ENCODE data around the gene ZNF821. TPM values are rescaled to one million over a fixed set of nuclear protein-coding genes. Genes with fewer than 3 reads are reported as not detected.
A peak's percentile ranks its signal among the peaks of the same experiment; 100 is the strongest.

Gene ZNF821
- total RNA-seq, 1 donor from 2014 or later, result 8.8 TPM

DNA sequence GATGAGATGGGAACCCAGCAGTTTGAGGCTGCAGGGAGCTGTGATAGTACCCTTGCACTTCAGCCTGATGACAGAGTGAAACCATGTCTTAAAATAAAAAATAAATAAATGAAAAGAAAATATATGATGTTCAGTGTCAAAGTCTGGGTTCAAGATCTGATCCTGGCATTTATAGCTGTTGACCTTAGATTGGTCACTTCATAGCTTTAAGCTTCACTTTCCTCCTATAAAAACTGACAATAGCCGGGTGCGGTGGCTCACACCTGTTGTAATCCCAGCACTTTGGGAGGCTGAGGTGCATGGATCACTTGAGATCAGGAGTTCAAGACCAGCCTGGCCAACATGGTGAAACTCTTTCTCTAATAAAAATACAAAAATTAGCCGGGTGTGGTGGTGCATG lies 5.2 kb upstream of the ZNF821 start:
- no peak overlapping the region for H3K27ac ChIP-seq
- H3K36me3 ChIP-seq, result no peaks in the 10 kb centered on the region
- TF ChIP-seq POLR2AphosphoS5 (IDR thresholded peaks at IDR 0.05; ENCODE audit: insufficient read depth in 1 of 2, low read depth in 1 of 2), result no peak
- TF ChIP-seq, protein P1, sequence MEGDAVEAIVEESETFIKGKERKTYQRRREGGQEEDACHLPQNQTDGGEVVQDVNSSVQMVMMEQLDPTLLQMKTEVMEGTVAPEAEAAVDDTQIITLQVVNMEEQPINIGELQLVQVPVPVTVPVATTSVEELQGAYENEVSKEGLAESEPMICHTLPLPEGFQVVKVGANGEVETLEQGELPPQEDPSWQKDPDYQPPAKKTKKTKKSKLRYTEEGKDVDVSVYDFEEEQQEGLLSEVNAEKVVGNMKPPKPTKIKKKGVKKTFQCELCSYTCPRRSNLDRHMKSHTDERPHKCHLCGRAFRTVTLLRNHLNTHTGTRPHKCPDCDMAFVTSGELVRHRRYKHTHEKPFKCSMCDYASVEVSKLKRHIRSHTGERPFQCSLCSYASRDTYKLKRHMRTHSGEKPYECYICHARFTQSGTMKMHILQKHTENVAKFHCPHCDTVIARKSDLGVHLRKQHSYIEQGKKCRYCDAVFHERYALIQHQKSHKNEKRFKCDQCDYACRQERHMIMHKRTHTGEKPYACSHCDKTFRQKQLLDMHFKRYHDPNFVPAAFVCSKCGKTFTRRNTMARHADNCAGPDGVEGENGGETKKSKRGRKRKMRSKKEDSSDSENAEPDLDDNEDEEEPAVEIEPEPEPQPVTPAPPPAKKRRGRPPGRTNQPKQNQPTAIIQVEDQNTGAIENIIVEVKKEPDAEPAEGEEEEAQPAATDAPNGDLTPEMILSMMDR (IDR thresholded peaks at IDR 0.05), result no peak
- TF ChIP-seq POLR2A (IDR thresholded peaks at IDR 0.05), result no peak
- no peak overlapping the region for H3K4me3 ChIP-seq
- H3K27me3 ChIP-seq, result no peaks in the 10 kb centered on the region
- peaks cover 11% of the 10 kb centered on the region for H3K4me1 ChIP-seq
- DNase-seq (ENCODE audit: extremely low spot score in 2 of 2), result no peak
- no peaks in the 10 kb centered on the region for H3K9me3 ChIP-seq
- intact Hi-C loops (cut with DNase I), result loop anchor here (10.0 kb wide), 1 partner anchor 164 kb away; the partner anchor contains the start of gene PHLPP2

DNA sequence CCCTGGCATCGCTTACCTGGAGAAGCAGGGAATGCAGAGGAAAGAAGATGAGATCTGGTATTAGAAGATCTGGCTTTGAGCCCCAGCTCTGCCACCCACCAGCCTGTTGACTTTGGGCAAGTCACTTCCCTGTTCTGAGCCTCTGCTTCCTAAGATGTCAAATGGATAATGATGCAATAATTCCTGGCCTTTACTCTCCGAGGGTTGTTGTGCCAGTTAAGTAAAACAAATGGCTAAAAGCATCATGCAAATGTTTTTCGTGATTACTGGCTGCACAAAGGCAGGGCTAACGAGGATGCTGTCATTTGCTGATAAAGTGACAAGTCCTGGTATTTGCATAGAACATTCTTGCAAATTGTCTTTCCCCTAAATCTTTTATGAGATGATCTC lies 1.3 kb upstream of the ZNF821 start:
- Histone ChIP-seq H3K4me3 (peak overlapping the region in 1 of 2 donors; percentile 81), H3K27me3 (no peaks in the 10 kb centered on the region), H3K36me3 (peaks cover 0 to 7% of the 10 kb centered on the region in 2 donors), H3K9me3 (no peaks in the 10 kb centered on the region), H3K27ac (no peak overlapping the region), H3K4me1 (peaks cover 27% of the 10 kb centered on the region)
- intact Hi-C loops (cut with DNase I), result loop anchor here (10.0 kb wide), 1 partner anchor 160 kb away; the partner anchor contains the start of gene PHLPP2
- TF ChIP-seq POLR2A (IDR thresholded peaks at IDR 0.05), result no peak
- TF ChIP-seq, protein P1 (IDR thresholded peaks at IDR 0.05), result no peak
- no peak for TF ChIP-seq POLR2AphosphoS5 (IDR thresholded peaks at IDR 0.05; ENCODE audit: insufficient read depth in 1 of 2, low read depth in 1 of 2)
- no peak for DNase-seq (ENCODE audit: extremely low spot score in 2 of 2)

DNA sequence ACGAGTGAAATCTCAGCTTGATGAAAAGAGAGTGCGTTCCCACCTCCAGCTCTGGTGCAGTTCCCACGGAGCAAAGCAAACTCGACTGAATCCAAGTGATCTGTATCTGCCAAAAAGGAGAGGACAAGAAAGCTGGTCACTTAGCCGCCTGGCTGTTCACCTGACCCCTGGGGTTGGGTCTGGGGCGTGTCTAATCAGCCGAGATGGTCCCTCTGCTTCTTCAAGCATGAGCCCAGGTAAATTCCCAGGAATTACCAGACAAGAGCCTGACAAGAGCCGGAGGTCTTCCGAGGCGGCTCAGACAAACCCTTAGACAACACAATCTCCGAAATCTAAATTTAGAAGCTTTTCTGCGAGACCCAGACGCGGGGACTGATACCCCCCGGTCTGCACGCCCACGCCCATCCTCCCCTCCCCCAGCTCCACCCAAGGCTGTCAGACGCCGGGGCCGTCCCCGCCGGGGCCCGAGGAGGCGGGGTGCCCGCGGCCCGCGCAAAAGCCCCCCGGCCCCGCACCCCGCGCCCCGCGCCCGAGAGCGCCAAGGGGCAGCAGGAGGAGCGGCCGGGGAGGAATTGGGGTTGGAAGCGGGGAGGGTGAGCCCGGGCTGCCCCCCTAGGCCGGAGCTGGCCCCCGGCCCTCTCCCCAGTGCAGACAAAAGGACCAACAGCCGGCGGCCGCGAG lies 674 bp downstream of the ZNF821 start:
- peak overlapping the region; percentile 99 for H3K27ac ChIP-seq
- peaks cover 27% of the 10 kb centered on the region for H3K4me1 ChIP-seq
- no peak for DNase-seq (ENCODE audit: extremely low spot score in 2 of 2)
- no peaks in the 10 kb centered on the region for H3K9me3 ChIP-seq
- H3K36me3 ChIP-seq, result peaks cover 0 to 19% of the 10 kb centered on the region in 2 donors
- intact Hi-C loops (cut with DNase I), result loop anchor here (10.0 kb wide), 1 partner anchor 159 kb away; the partner anchor contains the start of gene PHLPP2
- TF ChIP-seq, protein P1 (IDR thresholded peaks at IDR 0.05), result no peak
- TF ChIP-seq POLR2A (IDR thresholded peaks at IDR 0.05) (no peak), POLR2AphosphoS5 (IDR thresholded peaks at IDR 0.05; ENCODE audit: insufficient read depth in 1 of 2, low read depth in 1 of 2) (no peak)
- peak overlapping the region; percentile 81 to 98 for H3K4me3 ChIP-seq
- H3K27me3 ChIP-seq, result no peaks in the 10 kb centered on the region

DNA sequence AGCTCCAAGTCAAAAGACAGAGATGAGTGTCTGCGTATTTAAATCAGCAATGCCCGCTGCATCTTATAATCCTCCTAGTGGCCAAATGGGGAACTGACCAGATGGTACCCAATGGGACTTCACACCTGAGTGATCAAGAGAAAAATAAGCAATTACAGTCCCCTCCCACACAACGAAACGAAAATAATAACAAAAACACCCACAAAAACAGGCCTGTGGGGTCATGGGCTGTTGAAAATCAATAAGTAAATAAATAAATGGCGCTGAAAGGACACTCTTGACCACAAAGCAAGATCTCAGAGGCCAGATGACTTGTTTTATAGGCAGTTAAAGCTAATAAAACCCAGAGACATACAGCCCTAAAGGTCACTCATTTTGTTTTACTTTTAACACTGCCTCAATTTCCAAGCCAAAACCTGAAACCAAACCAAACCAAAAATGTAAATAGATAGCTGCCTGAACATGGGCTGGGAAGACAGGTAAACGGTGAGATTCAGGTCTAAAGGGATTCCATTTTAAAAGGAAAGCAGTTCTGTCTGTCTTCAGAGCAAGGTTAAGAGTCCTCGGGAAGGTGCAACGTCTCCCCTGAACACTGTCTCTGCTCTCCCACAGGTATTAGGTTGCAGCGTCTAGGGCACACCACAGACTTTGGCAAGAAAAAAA lies 1.3 kb downstream of the ZNF821 start:
- Histone ChIP-seq H3K27ac (peak overlapping the region; percentile 99), H3K4me3 (peak overlapping the region; percentile 81 to 98), H3K4me1 (peaks cover 27% of the 10 kb centered on the region), H3K36me3 (peaks cover 0 to 21% of the 10 kb centered on the region in 2 donors), H3K27me3 (no peaks in the 10 kb centered on the region), H3K9me3 (no peaks in the 10 kb centered on the region)
- TF ChIP-seq POLR2AphosphoS5 (IDR thresholded peaks at IDR 0.05; ENCODE audit: insufficient read depth in 1 of 2, low read depth in 1 of 2) (peak in 1 of 2 donors; percentile 65), POLR2A (IDR thresholded peaks at IDR 0.05) (no peak)
- TF ChIP-seq, protein P1 (IDR thresholded peaks at IDR 0.05), result peak; percentile 53 to 82 (median 59)
- intact Hi-C loops (cut with DNase I), result loop anchor here (10.0 kb wide), 1 partner anchor 158 kb away; the partner anchor contains the start of gene PHLPP2
- no peak for DNase-seq (ENCODE audit: extremely low spot score in 2 of 2)

Measured in vagina (tissue), 2 donors.